Stimulated activated naive CD8-positive, alpha-beta T cell treated with anti-CD3 and anti-CD28 coated beads, Interleukin-15, amount 100 ng/mL, for 72 hours (primary cell): ENCODE data around the gene SH2D7.
A peak's percentile ranks its signal among the peaks of the same experiment; 100 is the strongest.

Experiments
- ATAC-seq: fragments of 150-1000 bp; cut with Tn5 transposase; 2 replicates; pipeline ENCODE4 v1.10.0; 2021; ENCODE audit warnings: mild to moderate bottlenecking, moderate library complexity
- DNase-seq, 2 donors: peaks; one replicate each; pipeline ENCODE4 v3.0.0; 2021 to 2022
- H3K27ac Mint-ChIP-seq, 2 donors: one replicate each; pipeline ENCODE4 v1.8.0; 2022; ENCODE audit warnings: mild to moderate bottlenecking in 2 of 2, mixed read lengths in 2 of 2, moderate library complexity in 2 of 2
- H3K27me3 Mint-ChIP-seq: one replicate; pipeline ENCODE4 v1.8.0; 2022; ENCODE audit warnings: mixed read lengths
- H3K4me1 Mint-ChIP-seq: one replicate; pipeline ENCODE4 v1.8.0; 2022; ENCODE audit warnings: mild to moderate bottlenecking, mixed read lengths
- H3K4me3 Mint-ChIP-seq, 2 donors: one replicate each; pipeline ENCODE4 v1.8.0; 2022; ENCODE audit warnings: mild to moderate bottlenecking in 2 of 2, mixed read lengths in 2 of 2, moderate library complexity in 1 of 2
- H3K9me3 Mint-ChIP-seq, 2 donors: one replicate each; pipeline ENCODE4 v1.8.0; 2022; ENCODE audit warnings: mixed read lengths in 2 of 2

Gene SH2D7

DNA sequence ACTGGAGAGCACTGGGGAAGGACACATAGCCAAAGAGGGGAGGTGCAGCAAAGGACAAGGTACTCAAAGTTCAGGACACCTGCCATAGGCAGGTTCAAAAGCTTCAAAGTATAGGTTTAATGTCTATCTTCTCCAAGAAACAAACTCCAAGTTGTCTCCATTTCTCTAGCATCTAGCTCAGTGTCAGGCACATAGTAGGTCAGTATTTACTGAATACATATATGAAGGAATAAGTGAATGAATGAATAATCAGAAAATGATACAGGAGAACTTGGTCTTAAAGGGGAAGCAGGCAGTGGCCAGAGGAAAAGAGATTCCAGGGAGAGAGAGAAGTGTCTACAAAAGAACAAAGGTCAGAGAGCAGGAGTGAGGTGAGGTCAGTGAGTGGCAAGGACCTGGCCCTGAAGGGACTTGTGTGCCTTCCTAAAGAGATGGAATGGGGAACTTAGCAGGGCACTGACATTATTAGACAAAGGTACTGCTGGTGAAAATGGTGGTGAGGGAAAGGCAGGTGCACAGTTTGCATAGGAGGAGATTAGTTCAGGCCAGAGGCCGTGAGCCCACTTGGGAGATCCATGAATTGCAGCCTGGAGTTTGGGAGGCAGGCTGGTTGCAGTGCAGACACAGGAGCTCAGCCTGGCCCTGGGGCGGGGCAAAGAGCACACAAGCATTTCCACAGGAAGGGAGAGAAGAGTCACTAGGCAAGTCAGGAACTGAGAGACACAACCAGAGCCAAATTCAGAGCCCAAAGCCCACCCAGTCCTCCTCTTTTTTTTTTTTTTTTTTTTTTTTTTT, 36.2 kb upstream of the SH2D7 start:
- ATAC-seq (peak; percentile 52), DNase-seq (no peak)
- H3K27ac Mint-ChIP-seq: peak overlapping the region; percentile 2 to 34
- H3K27me3 Mint-ChIP-seq: no peaks in the 10 kb centered on the region
- peak overlapping the region; percentile 24 to 46 for H3K4me3 Mint-ChIP-seq
- H3K4me1 Mint-ChIP-seq: peaks cover 90% of the 10 kb centered on the region
- no peaks in the 10 kb centered on the region for H3K9me3 Mint-ChIP-seq

DNA sequence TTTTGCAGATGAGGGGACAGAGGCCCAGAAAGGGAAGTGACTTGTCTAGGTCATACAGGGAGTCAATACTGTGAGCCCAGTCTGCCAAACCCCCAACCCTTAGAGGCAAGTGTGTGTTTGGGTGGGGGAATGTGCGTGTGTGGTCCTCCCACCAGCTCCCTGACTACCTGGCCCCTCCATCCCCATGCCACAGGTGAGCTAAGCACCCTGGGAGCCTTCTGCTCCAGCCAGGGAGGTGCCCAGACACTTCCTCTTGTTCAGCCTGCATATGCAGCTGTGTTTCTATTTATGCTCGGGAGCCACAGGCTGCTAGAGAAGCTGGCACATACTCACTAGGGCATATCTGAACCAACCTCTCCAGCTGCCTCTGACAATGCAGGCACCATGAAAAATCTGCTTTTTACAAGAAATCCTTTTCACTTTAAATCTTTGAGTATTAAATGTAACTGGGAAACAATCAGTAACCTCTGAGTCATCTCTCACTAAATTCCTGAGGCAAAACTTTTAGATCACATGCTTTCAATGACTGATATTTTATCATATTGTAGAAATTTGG, 35.6 kb upstream of the SH2D7 start:
- ATAC-seq: peak; percentile 55
- Mint-ChIP-seq H3K9me3 (no peaks in the 10 kb centered on the region), H3K27ac (peak overlapping the region in 1 of 2 donors; percentile 77), H3K4me1 (peaks cover 83% of the 10 kb centered on the region), H3K4me3 (peak overlapping the region in 1 of 2 donors; percentile 67), H3K27me3 (no peaks in the 10 kb centered on the region)
- DNase-seq: no peak

DNA sequence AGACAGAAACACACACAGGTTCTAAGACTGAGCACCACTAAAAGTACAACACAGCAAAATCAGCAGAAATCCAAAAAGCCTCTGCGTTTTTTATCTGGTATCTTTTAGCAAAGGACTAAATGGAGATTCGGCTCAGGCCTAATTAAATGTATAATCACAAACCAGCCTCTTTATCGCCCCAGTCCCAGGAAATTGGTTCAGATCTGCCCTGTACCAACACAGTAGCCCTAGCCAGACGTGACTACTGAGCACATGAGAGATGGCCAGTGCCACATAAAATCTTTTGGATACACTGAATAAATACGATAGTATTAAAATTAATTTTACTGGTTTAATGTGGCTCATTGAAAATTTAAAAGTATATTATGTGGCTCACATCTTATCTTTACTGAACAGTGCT, 34.6 kb upstream of the SH2D7 start:
- Mint-ChIP-seq H3K27me3 (no peaks in the 10 kb centered on the region), H3K27ac (peak overlapping the region in 1 of 2 donors; percentile 74), H3K4me3 (no peak overlapping the region), H3K9me3 (no peaks in the 10 kb centered on the region), H3K4me1 (peaks cover 73% of the 10 kb centered on the region)
- ATAC-seq (no peak), DNase-seq (no peak)

DNA sequence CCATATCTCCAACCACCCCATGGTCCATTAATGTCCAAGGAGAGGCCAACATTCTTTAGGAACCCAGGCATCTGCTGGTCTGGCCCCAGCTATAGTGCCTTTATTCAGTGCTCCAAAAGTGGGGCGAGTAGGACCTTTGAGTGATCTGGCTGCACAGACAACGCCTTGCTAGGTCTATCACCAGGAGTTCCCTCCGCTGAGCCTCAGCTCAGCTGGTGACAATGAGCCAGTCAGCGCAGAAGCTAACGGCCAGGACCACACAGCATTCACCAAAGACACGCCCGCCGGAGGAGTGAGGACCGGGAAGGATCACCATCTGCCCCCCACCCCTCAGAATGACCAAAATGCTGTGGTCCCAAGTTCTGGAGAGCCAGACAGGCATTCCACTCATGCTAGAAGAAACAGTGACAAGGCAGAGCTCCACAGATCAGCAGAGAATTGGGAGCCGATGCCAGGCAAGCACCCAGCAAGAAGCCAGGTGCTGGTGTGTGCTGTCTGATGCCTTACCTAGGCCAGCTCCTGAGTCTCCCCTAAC, 33.9 kb upstream of the SH2D7 start:
- H3K27me3 Mint-ChIP-seq: no peaks in the 10 kb centered on the region
- ATAC-seq (no peak), DNase-seq (no peak)
- H3K4me3 Mint-ChIP-seq: no peak overlapping the region
- H3K27ac Mint-ChIP-seq: peak overlapping the region in 1 of 2 donors; percentile 71
- peaks cover 67% of the 10 kb centered on the region for H3K4me1 Mint-ChIP-seq
- H3K9me3 Mint-ChIP-seq: no peaks in the 10 kb centered on the region

DNA sequence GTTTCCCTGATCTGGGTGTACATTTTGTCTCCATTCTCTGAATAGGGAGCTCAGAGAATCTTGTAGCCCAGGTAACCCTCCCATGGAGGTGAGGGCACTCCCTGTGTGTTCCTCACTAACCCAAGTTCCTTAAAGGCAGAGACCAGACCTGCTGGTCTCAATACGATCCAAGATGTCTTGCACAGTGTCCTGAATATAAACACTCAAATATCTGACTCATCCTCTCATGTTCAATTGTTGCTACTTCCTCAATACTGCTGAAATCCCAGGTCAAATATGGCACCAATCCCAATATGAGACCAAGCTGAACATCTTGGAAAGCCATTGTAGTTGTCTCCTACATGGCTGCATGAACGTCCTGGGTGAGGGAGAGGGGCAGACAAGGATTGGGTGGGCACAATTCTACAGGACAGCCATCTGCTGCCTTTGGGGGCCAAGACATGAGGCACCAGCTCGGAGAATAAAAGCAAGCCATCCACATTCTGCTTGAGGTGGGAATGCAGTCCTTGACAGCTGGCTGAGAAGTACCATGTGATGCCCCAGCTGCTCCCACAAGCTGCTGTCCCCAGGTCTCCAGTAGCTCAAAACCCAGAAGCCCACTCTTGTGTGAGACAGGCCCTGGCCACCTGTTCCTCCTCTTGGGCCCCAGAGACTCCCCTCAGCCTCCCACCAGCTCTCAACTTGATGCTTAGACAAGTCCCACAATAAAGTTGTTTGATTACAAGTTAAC, 33.1 kb upstream of the SH2D7 start:
- DNase-seq (no peak), ATAC-seq (no peak)
- H3K9me3 Mint-ChIP-seq: no peaks in the 10 kb centered on the region
- H3K27me3 Mint-ChIP-seq: no peaks in the 10 kb centered on the region
- H3K27ac Mint-ChIP-seq: peak overlapping the region; percentile 55 to 71
- no peak overlapping the region for H3K4me3 Mint-ChIP-seq
- H3K4me1 Mint-ChIP-seq: peaks cover 61% of the 10 kb centered on the region

DNA sequence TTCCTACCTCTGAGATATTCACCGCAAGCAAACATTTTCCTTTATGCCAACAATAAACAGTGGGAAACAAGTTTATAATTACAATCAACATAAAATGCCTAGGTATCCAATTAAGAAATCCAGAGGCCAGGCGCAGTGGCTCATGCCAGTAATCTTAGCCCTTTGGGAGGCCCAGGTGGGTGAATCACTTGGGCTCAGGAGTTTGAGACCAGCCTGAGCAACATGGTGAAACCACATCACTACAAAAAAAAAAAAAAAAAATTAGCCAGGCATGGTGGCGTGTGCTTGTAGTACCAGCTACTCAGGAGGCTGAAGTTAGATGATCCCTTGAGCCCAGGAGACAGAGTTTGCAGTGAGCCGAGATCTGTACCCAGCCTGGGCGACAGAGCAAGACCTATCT, 32.1 kb upstream of the SH2D7 start:
- H3K27me3 Mint-ChIP-seq: no peaks in the 10 kb centered on the region
- DNase-seq (no peak), ATAC-seq (no peak)
- H3K4me3 Mint-ChIP-seq: no peak overlapping the region
- H3K27ac Mint-ChIP-seq: no peak overlapping the region
- peaks cover 55% of the 10 kb centered on the region for H3K4me1 Mint-ChIP-seq
- H3K9me3 Mint-ChIP-seq: no peaks in the 10 kb centered on the region

DNA sequence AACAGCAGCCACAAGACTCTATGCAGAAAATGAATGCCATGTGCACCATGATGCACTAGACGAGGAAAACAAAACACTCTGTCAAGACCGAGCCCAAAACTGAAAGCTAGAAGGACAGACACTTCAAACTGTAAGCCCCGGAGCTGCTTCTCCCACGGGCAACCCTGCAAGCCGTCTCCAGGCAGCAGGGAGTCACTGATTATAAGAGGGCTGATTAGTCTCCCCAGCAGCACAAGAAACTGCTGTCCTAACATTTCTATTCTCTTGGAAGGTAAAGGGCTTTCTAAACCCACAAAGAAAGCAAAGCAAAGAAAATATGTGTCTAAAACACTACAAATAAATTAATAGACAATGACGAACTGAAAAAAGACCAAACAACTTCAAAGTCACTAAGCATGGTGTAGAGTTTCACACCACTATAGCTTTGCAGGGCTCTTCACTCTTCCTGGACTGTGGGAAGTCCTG, 30.4 kb upstream of the SH2D7 start:
- Mint-ChIP-seq H3K27ac (peak overlapping the region in 1 of 2 donors; percentile 22), H3K4me1 (peaks cover 37% of the 10 kb centered on the region), H3K4me3 (peak overlapping the region; percentile 75 to 76), H3K27me3 (no peaks in the 10 kb centered on the region), H3K9me3 (no peaks in the 10 kb centered on the region)
- no peak for DNase-seq
- peak; percentile 77 for ATAC-seq

DNA sequence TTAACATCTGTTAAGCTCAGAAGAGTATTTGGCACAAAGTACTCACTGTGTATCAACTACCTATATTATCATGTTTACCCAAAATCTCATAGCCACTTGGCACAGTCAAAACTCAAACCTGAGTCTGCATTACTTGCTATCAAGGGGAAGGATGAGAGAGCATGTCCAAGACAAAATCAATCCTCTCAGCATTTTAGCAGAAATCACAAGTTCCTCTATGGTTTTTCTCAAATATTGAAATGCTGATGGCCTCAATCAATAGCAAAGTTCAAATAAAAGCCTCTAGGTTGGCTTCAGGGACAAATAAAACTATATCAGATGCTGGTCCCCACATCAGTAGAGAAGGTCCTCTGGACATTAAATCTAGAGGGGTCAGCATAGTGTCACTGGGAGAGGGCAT, 29.1 kb upstream of the SH2D7 start:
- H3K9me3 Mint-ChIP-seq: no peaks in the 10 kb centered on the region
- H3K4me1 Mint-ChIP-seq: peaks cover 25% of the 10 kb centered on the region
- no peak overlapping the region for H3K4me3 Mint-ChIP-seq
- ATAC-seq (no peak), DNase-seq (no peak)
- H3K27me3 Mint-ChIP-seq: no peaks in the 10 kb centered on the region
- H3K27ac Mint-ChIP-seq: no peak overlapping the region

DNA sequence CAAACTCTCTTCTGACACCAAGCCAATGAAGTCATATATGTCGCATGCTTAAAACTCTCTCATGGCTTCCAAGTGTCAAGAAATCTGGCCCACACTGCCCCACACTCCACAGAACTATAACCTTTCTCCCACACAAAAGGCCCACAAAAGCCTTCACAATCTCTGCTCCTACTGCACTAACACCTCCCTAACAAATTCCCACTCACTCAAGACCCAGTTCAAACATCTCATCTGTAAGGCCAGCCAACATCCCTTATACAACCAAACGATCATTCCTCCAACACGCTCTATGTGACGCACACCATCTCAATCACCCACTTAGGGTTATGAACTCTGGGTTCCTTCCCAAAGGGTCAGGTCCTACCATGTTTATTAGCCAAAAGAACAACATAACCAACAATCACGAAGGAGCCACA, 28.4 kb upstream of the SH2D7 start:
- Mint-ChIP-seq H3K27me3 (no peaks in the 10 kb centered on the region), H3K4me3 (no peak overlapping the region), H3K27ac (no peak overlapping the region), H3K9me3 (no peaks in the 10 kb centered on the region), H3K4me1 (peaks cover 17% of the 10 kb centered on the region)
- ATAC-seq (no peak), DNase-seq (no peak)

DNA sequence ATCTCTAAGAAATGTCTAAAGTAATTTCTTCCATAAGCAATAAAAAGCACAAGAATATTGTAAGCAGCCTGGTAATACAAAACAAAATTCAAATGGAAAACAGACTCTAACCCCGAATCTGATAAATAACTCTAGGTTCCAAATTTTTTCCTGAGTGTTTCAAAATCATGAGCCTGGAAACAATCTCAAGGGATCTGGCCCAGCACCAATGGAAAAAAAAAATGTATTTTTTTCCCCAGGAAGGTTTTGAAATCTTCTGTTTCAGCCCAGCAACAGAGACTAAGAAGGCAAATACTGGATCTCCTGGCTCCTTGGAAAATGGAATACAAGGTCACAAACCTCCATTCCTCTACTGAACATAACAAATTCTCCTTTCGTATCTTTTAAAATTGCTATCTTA, 27.8 kb upstream of the SH2D7 start:
- no peak overlapping the region for H3K27ac Mint-ChIP-seq

DNA sequence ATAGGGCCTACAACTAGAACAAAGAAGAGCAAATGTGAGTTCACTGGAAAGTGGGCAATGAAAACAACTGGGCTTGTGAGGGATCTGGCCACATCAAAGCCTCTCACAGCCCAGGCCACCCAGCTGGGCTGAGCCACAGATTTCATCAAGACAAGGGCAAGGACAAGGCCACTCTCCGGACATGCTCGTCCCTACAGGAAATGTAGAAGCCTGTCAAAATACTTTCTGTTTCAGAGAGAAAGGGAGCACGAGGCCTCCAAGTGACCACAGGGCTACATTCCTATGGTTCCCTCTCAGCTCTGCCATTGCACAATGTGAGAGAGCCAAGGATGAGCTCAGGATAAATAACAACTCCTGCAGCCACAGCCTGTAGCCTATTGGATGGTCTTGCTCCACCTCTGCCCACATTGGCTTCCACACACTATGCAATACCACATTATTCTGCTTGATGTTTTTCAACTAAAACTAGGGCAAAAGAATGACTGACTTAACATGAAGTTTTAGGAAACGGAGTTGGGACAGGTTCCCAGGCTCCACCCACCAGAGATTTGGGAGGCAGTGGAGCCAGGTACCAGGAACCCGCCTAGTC, 27.0 kb upstream of the SH2D7 start:
- no peak for ATAC-seq

More for the DNA sequence above, 27.8 kb upstream of the SH2D7 start:
- DNase-seq: no peak
- Mint-ChIP-seq H3K4me3 (no peak overlapping the region), H3K27me3 (no peaks in the 10 kb centered on the region), H3K4me1 (peaks cover 12% of the 10 kb centered on the region), H3K9me3 (no peaks in the 10 kb centered on the region)
- no peak for ATAC-seq

DNA sequence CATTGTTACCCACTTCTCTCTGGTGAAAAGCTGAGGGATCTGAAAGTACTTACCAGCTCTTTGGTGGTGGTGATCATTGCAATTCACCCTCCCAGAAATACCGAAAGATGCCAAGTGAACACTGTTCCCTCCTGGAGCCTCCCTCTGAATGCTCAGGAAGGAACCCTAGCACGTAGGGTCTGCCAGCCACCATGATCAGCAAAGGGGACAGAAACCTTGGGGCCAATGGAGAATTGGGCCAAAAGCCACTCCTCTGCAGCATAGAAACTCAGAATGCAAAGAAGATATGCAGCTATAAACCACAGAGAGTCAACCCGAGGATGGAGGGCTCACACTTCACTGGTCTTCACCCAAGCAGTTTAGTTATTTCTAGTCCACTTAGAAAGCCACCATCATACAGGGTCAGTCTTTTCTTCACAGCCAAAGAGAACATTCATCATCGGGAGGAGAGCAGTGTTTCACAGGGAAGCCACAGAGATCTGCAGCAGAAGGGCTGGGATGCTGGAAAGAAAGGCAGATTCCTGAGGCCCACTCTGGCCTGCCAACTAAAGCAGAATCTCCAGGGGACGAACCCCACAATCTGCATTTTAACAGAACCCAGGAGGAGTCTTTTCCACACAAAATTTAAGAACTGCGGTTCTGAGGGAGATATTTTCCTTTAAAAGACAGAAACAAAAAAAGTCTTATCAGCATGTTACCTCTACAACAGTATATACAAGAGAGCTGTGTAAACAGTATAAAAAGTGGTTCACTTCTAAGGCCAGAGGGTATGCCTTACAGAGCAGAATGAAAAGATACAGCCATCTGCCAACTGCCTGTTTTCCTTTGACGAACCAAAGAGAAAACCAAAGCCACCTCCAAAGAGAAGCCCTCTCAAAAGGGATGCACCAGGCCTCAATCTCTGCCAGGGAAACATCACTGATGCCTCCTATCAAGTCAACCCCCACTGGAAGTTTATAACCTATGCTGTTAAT, 26.1 kb upstream of the SH2D7 start:
- H3K4me1 Mint-ChIP-seq: peaks cover 1% of the 10 kb centered on the region
- peak overlapping the region; percentile 23 to 89 for H3K27ac Mint-ChIP-seq
- peak overlapping the region in 1 of 2 donors; percentile 4 for H3K4me3 Mint-ChIP-seq
- H3K9me3 Mint-ChIP-seq: no peaks in the 10 kb centered on the region
- ATAC-seq (no peak), DNase-seq (no peak)
- no peaks in the 10 kb centered on the region for H3K27me3 Mint-ChIP-seq

More for the DNA sequence above, 27.0 kb upstream of the SH2D7 start:
- Mint-ChIP-seq H3K4me3 (no peak overlapping the region), H3K4me1 (peaks cover 3% of the 10 kb centered on the region), H3K27me3 (no peaks in the 10 kb centered on the region), H3K27ac (peak overlapping the region in 1 of 2 donors; percentile 80), H3K9me3 (no peaks in the 10 kb centered on the region)
- DNase-seq: no peak

DNA sequence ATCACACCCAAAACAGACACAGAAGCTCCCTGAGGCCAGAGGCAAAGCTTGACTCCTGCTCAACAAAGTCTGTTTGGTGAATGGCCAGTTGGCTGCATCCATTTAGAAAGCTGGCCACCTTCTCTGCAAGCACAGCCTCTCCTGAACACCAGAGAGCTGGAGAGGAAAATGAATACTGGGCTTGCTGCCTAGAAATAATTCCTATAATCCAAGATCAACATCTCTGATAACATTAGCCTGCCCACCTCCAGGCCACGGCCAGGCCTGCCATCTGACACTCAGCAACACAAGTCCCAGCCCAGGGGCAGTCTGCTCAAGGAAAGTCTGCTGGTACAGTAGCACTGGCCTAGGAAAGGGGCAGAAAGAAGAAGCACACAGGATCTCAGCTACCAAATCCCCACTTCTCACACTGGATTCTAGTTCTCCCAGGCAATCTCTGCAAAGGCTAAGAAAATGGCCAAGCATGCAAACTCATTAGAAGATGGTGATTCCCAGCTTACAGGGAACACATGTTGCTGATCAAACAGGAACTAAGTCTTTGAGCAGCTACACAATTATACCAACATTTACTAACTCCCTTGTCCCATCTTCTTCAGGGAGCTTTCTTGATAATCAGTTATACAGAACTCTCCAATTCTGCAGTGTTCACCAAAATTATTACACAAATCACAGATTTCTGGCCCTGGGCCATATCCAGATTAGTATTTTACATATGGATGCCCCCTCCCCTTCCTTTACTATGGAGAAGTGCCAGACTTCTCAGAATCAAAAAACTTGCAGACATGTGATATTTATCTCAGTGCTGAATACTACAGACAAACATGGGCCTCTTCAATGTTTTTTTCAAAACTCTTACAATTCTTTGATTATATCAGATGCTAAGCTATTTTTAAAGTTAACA, 24.8 kb upstream of the SH2D7 start:
- peaks cover 14% of the 10 kb centered on the region for H3K4me1 Mint-ChIP-seq
- DNase-seq: no peak
- no peak for ATAC-seq

DNA sequence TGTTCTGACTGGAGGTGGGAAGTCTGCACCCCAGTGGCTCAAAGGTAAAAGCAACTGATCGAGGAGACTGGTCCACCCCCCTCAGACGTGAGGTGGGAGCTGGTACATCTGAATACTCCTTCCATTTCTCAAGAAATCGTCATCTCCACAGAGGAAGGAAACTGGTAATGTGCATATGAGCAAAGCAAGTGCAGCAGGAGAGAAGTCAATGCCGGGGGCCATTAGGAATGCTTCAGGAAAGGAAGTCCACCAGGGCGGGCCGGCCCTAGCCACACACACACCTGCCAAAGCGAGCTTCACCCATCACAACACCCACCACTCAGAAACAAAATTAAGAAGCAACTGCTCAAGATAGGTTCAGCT, 23.3 kb upstream of the SH2D7 start:
- ATAC-seq: peak; percentile 58
- no peak for DNase-seq
- Mint-ChIP-seq H3K27me3 (no peaks in the 10 kb centered on the region), H3K9me3 (no peaks in the 10 kb centered on the region), H3K27ac (peak overlapping the region; percentile 67 to 90), H3K4me1 (peaks cover 29% of the 10 kb centered on the region), H3K4me3 (peak overlapping the region; percentile 81 to 85)

More for the DNA sequence above, 24.8 kb upstream of the SH2D7 start:
- peak overlapping the region in 1 of 2 donors; percentile 38 for H3K4me3 Mint-ChIP-seq
- H3K27ac Mint-ChIP-seq: peak overlapping the region; percentile 36 to 40
- H3K9me3 Mint-ChIP-seq: no peaks in the 10 kb centered on the region
- no peaks in the 10 kb centered on the region for H3K27me3 Mint-ChIP-seq
